ENCODE measurements around the gene CDK11B.
A peak's percentile ranks its signal among the peaks of the same experiment; 100 is the strongest.

CDK11B gene

GRCh38 chr1:1617516-1617915 lies 41.3 kb downstream of the CDK11B start:
- no peak for DNase-seq (ENCODE audit: low read depth in 2 of 3, low spot score in 2 of 3)

- no peak for DNase-seq (ENCODE audit: low read depth in 2 of 3, low spot score in 2 of 3)
Observed at GRCh38 chr1:1616838-1617237, 42.0 kb downstream of the CDK11B start.

GRCh38 chr1:1616045-1616790 lies 42.6 kb downstream of the CDK11B start:
- no peak for DNase-seq (ENCODE audit: low read depth in 2 of 3, low spot score in 2 of 3)

DNA sequence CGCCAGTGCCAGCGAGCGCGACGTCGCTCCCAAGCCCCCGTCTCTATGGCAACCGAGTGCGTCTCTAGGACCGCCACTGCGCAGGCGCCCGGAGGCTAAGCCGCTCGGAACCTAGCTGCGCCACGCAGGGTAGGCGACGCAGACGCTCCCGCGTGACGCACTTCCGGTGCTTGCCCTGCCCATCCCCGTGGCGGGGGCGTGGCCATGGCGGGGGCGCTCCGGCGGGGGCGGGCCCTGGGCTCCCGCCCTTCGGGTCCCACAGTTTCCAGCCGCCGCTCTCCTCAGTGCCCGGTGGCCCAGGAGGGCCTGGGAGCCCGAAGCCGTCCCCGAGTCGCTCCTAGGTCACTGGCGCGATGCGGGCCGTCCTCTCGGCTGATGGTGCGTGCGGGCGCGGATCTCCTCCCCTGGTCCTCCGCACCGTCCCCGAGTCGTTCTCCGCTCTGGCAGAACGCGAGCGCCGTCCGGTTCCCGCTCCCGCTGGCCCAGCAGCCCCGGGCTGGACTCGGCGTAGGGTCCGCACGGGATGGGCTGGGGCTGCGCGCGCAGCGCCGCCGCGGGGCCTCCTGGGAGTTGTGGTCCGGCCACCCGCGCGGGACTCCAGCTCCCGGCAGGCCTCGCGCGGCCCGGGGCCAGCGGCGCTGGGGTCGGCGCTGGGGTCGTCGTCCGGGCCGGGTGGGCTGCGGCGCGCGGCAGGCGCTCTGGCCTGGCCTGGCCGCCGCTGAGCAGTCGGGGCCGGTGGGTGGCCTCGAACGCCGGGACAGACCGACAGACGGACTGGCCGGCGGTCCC lies 43.4 kb downstream of the CDK11B start, which contains the start of gene MIB2:
Gene MIB2, plus strand, starts transcription at position 245 of the 789 bp plus-strand sequence. CDS start 7,953 bp downstream, outside the sequence.
- peak; percentile 94 to 96 (median 95) for DNase-seq (ENCODE audit: low read depth in 2 of 3, low spot score in 2 of 3)

GRCh38 chr1:1614954-1615255 lies 43.9 kb downstream of the CDK11B start:
- DNase-seq (ENCODE audit: low read depth in 2 of 3, low spot score in 2 of 3), result no peak

DNA sequence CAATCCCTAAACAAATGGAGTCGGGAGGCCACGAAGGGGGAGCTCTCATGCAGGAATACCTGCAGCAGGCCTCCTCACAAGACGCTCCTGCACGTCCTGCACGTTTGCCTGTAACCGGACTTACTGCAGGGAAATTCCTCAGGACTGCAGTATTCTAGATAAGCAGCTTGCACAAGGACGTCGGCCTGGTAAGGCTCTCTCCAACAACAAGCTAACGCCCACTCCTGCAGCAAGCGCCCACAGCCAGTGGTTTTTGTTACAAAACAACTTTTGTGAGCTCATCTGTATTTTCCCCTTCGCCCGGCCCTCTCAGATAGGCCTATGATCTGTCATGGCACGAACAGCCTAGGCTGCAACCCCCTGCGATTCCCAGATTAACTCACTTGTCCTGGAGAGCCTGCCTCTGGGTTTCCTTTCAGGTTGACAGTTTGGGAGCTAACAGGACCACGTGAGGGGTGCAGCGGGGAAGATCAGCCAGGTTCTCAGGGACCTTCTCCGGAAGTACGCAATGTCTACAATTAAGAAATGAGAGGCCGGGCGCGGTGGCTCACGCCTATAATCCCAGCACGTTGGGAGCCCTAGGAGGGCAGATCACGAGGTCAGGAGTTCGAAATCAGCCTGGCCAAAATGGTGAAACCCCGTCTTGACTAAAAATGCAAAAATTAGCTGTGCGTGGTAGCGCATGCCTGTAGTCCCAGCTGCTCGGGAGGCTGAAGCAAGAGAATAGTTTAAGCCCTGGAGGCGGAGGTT lies 44.4 kb downstream of the CDK11B start:
- peak in 1 of 3 experiments; percentile 28 for DNase-seq (ENCODE audit: low read depth in 2 of 3, low spot score in 2 of 3)

GRCh38 chr1:1613509-1614082 lies 45.2 kb downstream of the CDK11B start:
- DNase-seq (ENCODE audit: low read depth in 2 of 3, low spot score in 2 of 3), result no peak

GRCh38 chr1:1612104-1612400 lies 46.8 kb downstream of the CDK11B start:
- DNase-seq (ENCODE audit: low read depth in 2 of 3, low spot score in 2 of 3), result no peak

DNA sequence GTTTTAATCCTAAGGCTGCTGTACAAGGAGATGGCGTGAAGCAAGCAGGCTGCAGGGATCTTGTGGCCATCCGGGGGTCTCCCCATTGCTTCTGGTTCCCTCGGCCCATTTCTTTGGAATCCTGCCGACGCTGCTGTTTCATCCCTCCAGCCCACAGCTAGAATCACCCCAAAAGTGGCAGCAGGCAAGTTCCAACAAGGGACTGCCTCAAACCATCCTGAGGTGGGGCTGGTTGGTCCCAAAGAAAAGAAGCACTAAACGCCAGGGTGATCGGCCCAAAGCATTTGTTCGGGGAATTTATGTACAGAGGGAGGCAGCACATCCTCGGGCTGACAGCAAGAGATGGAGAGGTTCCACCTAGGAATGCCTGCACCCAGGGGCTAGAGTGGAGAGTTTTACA lies 48.0 kb downstream of the CDK11B start:
- DNase-seq (ENCODE audit: low read depth in 2 of 3, low spot score in 2 of 3), result no peak

DNA sequence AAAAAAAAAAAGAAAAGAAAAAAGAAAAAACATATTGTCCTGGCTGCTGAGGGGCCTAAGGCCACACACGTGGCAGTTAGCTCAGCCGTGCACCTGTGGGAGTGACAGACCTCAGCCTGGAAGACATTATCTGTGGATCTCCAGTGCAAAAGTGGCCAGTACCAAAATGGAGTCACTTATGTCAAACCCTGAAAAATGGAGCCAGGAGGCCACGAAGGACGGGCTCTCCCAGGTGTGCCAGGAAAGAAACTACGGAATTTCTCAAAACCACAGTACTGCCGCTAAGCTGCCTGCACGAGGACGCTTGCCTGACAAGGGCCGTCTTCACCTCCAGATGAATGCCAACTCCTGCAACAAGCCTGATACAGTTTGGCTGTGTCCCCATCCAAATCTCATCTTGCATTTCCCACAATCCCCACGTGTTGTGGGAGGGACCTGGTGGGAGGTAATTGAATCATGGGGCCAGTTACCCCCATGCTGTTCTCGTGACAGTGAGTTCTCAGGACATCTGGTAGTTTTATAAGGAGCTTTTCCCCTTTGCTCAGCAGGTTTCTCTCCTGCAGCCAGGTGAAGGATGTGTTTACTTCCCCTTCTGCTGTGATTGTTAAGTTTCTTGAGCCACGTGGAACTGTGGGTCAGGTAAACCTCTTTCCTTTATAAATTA lies 48.9 kb downstream of the CDK11B start:
- no peak for DNase-seq (ENCODE audit: low read depth in 2 of 3, low spot score in 2 of 3)

GRCh38 chr1:1606232-1606631 lies 52.6 kb downstream of the CDK11B start:
- no peak for DNase-seq (ENCODE audit: low read depth in 2 of 3, low spot score in 2 of 3)

DNA sequence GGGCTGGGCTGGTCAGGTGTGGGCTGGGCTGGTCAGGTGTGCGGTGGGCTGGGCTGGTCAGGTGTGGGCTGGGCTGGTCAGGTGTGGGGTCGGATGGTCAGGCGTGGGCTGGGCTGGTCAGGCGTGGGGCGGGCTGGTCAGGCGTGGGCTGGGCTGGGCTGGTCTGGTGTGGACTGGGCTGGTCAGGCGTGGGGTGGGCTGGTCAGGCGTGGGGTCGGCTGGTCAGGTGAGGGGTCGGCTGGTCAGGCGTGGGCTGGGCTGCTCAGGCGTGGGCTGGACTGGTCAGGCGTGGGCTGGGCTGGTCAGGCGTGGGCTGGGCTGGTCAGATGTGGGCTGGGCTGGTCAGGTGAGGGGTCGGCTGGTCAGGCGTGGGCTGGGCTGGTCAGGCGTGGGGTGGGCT lies 53.1 kb downstream of the CDK11B start:
- no peak for DNase-seq (ENCODE audit: low read depth in 2 of 3, low spot score in 2 of 3)

DNA sequence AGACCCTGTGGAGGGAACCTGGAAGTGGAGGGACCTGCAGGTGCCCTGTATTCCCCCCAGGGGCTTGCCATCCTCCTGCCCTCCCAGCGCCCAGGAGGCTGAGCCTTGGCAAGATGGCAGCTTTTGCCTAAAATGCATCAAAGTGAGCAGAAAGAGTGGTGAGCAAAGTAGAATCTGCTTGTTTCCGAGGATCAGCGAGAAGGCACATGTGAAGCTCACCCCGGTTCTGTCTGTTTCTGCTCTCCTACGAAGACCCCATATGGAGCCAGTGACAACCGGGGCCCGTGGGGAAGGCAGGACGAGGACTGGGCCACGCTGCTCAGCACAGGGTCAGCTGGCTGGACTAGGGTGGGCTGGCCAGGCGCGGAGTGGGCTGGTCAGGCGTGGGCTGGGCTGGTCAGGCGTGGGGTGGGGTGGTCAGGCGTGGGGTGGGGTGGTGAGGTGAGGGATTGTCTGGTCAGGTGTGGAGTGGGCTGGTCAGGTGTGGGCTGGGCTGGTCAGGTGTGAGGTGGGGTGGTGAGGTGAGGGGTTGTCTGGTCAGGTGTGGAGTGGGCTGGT lies 53.7 kb downstream of the CDK11B start:
- DNase-seq (ENCODE audit: low read depth in 2 of 3, low spot score in 2 of 3), result no peak

GRCh38 chr1:1604374-1605033 lies 54.3 kb downstream of the CDK11B start:
- DNase-seq (ENCODE audit: low read depth in 2 of 3, low spot score in 2 of 3), result no peak

DNA sequence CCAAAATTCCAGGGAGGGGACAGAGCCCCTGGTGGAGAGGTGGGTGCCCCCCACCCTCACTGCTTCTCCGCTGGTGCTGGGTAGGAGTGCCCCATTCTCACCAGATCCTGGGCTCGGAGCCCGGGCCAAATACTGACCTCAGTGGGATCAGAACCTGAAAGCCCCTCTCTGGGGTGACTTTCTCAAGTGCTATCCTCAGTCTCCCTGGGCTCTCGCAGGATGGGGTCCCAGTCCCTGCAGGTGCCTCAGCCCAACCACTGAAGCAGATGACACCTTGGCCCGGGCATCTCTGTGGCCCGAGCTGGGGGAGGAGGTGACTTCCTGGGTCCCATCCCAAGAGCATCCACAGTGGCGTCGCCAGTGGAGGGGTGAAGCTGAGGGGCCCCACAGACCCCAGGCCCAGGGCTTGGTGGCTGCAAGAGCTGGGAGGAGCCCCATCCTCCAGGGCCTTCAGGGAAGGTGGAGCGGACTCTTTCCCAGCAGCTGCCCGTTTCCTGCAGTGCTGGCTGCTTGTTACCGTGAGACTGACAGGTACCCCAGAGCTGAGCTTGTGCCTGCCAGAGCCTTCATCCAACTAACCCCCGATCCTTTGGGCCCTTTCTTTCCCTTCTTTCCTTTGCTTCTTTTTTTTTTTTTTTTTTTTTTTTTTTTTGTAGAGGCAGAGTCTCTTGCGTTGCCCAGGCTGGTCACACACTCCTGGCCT lies 55.0 kb downstream of the CDK11B start:
- no peak for DNase-seq (ENCODE audit: low read depth in 2 of 3, low spot score in 2 of 3)

DNA sequence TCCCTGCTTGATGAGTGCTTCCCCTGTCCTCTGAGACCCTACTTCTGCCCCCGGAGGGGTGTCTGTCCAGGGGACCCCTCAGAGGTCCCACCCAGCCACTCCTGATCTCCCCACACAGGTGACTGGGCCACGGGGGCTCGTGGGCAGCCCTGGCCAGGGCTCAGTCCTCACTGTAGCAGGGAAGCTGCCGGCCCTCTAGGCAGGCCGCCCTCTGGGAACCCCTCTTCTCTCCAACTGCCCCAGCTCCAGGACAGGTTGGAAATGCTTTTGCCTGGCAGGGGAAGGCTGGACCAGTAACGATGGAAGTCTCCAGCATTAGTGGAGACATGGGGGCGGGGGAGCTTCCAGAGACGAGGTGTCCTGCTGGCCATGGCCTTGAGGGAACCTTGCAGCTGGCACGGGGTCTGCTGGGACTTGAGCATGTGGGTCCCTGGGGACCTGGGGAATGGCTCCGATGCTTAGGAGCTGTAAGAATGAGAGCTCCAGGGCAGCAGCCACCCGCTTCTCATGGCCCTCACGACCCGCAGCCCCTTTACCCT lies 55.8 kb downstream of the CDK11B start:
- no peak for DNase-seq (ENCODE audit: low read depth in 2 of 3, low spot score in 2 of 3)

DNA sequence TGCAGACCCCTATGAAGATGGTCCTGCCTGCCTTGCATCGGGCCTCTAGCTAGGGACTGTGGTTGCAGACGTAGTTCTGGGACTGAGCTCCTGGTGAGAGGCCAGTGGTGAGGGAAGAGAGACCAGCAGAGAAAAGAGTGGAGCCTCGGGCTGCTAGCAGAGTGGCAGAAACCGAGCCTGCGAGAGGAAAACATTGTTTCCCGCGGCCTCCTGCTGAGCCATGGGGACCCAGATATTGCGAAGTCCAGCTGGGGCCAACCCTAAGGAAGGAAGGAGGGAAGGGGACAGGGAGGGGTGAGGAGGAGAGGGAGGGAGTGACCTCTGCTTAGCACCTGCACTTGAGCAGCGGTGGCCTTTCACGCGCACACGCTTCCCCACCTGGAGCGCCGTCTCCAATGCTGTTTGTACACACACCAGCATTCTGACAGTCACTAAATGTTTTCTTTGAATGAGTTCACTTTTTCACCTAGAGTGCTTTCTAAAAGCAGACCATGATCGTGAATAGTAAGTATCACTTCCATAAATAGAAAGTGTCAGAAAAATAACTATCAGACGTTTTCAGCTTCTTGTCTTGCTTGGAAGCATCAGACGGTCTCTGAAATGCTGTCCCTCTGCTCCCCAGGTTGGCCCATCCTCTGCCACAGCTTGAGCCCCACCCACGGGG lies 56.4 kb downstream of the CDK11B start:
- DNase-seq (ENCODE audit: low read depth in 2 of 3, low spot score in 2 of 3), result no peak

DNA sequence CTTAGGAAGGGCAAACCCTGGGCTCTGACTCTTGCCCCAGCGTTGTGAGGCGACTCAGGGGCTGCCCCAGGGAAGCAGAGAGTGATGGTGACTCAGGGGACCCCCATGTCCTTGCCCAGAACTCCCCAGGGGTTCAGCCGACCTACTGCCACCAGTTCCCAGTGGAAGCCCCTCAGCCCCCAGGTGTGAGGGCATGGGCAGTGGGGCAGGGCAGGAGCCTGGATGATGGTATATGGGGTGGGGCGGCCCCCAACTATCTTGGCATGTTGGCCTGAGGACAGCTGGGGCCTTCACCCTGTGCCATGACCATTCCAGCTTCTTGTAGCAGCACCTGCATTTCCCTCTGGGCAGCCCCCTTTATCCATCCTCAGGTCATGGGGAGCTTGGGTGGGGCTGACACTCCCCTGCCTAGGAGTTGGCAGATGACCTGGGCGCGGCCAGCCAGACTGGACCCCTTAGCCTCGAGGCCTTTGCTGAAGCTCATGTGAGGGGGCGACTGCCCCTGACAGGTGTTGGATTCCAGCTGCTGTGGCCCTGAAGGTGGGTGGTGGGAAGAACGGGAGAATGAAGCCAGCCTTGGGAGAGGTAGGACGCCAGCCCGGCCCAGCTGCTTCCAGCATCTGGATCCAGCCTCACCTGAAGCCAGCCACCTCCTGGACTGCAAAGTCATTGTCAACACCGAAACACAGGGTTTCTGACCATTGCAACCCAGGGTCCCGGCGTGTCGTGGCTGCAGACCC lies 57.1 kb downstream of the CDK11B start:
- no peak for DNase-seq (ENCODE audit: low read depth in 2 of 3, low spot score in 2 of 3)
